HG03432 (cell line): ENCODE data around the gene ANO7.

Experiments
- ATAC-seq: cut with Tn5 transposase; IDR thresholded peaks from one replicate; pipeline ENCODE4 v1.9.1; 2021; ENCODE audit warnings: mild to moderate bottlenecking, moderate library complexity; ENCODE audit not compliant: unreplicated experiment

ANO7 gene, protein sequence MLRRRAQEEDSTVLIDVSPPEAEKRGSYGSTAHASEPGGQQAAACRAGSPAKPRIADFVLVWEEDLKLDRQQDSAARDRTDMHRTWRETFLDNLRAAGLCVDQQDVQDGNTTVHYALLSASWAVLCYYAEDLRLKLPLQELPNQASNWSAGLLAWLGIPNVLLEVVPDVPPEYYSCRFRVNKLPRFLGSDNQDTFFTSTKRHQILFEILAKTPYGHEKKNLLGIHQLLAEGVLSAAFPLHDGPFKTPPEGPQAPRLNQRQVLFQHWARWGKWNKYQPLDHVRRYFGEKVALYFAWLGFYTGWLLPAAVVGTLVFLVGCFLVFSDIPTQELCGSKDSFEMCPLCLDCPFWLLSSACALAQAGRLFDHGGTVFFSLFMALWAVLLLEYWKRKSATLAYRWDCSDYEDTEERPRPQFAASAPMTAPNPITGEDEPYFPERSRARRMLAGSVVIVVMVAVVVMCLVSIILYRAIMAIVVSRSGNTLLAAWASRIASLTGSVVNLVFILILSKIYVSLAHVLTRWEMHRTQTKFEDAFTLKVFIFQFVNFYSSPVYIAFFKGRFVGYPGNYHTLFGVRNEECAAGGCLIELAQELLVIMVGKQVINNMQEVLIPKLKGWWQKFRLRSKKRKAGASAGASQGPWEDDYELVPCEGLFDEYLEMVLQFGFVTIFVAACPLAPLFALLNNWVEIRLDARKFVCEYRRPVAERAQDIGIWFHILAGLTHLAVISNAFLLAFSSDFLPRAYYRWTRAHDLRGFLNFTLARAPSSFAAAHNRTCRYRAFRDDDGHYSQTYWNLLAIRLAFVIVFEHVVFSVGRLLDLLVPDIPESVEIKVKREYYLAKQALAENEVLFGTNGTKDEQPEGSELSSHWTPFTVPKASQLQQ

DNA sequence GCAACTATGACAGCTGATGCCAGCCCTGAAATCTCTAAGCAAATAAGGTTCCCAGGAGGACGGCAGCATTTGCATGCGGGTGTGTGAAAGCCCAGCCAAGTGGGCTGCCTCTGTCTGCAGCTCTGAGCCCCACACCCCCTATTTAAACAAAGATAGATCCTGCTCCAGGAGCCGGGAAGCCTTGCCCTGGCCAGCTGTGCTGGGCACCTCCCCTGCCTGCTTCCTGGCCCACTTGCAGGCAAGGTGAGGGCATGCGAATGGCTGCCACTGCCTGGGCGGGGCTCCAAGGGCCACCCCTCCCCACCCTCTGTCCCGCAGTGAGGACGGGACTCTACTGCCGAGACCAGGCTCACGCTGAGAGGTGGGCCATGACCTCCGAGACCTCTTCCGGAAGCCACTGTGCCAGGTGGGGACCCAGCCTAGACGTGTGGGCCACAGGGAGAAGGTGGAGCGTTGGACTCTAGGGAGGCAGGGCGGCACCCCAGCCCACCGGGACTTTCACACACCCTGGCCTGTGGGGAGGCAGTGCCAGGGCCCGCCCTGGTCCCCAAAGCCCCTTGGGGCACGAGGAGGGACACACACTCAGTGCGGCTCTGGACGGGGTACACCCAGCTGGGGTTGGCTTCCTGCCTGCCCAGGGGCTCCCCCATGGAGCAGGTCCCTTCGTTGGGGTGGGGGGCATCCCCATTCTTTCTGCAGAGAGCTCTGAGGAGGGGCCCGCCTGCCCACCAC is at the start of gene ANO7:
Gene ANO7 (plus strand): TSS at position 317 of the 732 bp plus-strand sequence. CDS start 1,387 bp downstream, outside the sequence.
- no peak for ATAC-seq

DNA sequence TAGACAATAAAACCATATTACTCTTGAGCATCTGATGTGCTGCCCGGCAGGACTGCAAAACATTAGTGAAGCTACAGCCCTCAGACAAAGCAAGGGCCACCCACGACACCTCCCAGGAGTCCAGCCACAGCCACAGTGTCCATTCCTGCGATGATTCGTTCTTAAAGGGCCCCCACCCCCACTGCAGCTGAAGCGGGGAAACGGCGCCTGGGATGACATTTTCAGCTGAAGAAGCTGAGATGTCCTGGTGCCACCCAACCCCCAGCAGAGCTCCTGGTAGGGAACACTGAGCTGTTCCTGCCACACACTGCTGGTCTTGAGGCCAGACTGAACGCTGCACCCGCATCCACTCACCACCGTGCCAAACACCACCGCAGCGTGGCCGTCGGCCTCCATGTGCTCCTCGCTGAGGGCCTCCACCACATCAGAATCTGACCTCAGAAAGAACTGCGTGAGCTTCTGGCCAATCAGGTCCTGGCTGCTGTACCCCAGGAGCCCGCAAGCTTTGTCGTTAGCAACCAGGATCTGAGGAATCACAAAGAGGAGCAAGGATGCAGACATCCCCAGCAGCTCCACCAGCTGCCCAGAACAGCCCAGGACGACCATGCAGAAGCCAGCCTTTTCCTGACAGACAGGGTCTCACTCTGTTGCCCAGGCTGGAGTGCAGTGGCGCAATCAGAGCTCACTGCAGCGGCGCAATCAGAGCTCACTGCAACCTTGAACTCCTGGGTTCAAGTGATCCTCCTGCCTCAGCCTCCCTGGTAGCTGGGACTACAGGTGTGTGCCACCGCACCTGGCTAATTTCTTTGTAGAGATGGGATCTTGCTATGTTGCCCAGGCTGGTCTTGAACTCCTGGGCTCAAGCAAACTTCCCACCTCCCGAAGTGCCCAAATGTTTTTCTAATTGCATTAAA is 48.7 kb upstream of the ANO7 start:
- no peak for ATAC-seq

DNA sequence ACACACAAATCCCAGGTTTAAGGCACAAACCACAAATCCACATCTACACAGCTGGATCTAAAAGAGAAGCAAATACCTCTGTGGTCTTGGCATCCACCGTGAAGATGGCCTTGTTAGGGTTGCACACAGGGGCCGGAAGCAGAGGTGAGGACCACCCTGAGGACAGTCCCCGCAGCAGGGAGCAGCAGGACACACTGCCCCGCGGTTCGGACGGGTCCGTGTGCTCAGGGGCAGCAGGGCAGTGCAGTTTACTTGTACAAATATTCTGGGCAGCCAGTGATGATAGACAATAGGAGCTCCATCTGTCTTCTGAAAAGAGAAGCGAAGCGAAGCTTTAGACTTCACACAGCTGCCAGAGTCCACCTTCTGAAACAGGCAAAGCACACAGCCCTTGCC is 48.0 kb upstream of the ANO7 start:
- ATAC-seq: no peak

DNA sequence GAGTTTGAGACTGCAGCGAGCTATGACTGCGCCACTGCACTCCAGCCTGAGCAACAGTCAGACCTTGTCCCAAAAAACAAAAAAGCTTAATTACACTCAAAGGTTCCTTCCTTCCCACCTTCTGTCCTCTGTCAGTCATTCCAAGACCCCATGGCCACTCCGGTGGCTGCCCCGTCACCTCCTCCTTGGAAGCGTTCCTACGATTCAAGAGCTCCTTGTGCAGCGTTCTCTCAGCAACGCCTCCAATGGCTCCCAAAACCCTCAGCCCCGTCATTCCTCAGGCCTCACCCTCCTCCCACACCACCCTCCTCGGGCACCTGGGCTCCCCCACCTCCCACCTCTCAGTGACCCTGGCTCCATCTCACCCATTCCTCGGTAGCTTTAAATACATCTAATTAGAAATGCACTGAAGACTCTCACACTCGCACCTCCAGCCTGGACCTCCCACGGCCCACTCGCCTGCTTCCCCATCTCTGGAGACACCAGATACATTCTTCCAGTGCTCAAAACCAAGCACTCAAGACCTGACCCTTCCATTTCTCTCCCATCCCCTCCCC is 47.2 kb upstream of the ANO7 start:
- no peak for ATAC-seq

DNA sequence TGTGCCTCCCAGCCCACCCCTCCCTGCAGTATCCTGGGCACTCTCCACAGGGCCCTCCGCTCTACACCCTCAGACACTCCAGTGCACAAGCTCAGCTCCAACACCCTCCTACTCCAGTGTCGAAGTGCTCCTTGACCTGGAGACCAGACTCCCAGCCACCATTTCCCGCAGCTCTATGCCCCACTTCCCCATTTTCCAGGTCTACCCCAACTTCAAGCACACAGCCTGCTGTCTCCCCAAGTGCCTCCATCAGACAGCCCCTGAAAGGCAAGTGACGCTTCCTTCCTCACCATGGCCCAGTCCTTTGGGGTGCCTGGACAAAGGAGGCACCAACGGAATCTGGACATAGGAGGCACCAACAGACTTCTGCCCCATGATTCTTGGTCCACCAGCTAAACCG is 46.4 kb upstream of the ANO7 start:
- no peak for ATAC-seq

DNA sequence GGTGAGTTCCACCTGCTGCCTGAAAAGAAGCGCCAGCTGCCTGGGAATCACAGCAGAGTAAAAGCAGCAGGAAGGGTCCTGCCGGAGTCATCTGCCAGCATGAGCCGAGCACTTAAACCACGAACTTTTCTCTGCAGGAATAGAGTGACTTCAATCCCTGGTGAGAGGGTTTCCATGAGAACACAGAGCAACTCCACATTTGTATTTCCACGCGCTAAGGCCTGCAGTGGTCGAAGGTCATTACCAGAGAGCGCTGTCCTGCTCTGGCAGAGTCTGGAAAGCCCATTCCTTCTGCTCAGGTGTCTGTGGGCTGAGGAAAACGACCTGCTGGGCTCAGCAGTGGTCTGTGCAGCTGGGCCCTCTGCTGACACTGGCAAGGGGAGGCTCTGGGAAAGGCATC is 45.9 kb upstream of the ANO7 start:
- ATAC-seq: no peak

DNA sequence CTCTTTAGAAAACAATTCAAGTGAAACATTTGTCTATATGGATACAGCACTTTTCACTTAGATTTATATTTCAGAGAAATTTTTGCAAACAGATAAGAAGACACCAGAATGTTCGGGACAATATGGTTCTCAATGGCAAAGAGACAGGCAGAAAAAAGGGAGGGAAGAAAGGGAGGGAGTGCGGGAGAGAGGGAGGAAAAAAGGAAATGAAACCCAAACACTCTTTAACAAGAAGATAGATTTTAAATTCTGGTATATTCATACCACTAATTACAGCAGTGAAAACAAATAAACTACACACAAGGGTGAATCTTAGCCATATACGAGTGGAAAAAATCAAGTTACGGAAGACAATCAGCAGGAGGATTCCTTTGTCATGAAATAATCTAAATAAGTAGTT is 42.2 kb upstream of the ANO7 start:
- no peak for ATAC-seq

DNA sequence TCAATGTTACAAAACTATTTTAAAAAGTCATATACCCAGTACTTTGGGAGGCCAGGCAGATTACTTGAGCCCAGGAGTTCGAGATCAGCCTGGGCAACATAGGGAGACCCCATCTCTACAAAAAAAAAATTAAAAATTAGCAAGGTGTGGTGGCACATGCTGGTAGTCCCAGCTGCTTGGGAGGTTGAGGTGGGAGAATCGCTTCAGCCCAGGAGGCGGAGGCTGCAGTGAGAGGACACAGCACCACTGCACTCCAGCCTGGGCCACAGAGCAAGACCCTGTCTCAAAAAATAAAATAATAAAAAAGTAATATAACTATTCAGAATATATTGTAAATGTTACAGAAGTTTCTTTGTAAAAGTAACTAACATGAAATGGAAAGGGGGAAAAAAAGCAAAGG is 41.1 kb upstream of the ANO7 start:
- ATAC-seq: no peak

DNA sequence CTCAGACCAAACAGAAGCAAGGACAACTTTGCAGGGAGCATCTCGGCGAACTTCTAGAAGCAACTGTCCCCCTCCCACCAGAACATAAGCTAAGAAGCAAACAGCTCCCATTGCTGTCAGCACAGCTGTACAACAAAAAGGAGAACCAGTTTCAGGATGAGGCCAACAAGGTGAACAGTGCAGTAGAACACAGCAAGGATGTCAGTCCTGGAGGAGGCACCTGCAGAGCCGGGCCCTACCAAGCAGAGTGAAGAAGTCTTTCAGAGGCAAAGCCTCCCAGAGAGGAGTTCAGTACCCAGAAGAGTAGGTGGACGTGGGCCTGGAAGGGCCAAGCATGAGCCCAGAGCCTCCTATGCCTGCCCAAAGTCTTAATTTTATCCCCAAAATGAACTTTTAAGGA is 40.2 kb upstream of the ANO7 start:
- ATAC-seq: no peak

DNA sequence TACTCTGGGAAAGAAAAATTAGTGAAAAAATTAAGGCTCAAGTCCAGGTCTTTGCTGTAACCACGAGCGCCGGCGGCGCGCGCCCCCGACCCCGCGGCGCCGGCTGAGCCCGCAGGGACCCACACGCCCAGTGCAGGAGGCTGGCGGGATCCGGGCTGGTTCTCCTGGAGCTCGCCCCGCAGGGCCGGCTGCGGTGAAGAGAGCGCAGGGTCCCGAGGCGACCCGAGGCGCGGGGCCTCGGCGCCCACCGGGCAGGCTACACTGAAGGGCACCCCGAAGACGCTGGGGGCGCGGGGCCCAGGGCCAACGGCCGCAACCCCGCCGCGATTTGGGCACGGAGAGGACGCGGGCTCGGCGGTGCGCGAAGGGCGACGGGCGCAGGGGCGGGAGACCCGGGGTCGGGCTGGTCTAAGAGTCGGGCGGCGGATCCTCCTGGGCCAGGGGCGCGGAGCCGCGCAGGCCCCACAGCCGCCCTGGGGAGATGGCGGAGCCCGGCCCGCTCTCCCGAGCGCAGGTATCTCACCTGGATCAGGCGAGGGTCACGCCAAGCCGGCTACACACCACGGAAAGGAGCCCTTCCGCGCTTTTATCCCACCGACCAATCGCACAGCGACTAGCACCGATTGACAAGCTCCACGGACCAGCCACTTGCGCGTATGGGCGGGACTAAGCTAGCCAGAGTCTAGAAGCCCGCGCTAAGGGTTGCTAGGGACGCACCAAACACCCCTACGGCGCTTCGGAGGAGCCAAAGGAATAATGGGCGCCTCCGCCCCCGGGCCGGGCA is 39.4 kb upstream of the ANO7 start, which contains the start of gene PASK:
Gene PASK (minus strand): TSS at position 582 of the 784 bp plus-strand sequence. CDS start 6,440 bp downstream, outside the sequence.
- ATAC-seq: peak; percentile 78

DNA sequence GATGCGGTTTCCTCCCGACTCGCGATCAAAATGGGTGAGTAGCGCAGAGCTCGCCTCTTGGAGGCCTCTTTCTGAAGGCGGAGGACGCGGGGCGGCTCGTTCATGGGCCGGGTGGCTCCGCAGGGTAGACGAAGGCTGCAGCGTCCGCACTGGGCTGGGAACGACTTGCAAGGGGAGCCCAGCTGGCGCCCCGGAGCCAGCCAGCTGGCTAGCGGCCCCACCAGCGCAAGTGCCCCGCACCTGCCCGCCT is 38.9 kb upstream of the ANO7 start:
- ATAC-seq: no peak

DNA sequence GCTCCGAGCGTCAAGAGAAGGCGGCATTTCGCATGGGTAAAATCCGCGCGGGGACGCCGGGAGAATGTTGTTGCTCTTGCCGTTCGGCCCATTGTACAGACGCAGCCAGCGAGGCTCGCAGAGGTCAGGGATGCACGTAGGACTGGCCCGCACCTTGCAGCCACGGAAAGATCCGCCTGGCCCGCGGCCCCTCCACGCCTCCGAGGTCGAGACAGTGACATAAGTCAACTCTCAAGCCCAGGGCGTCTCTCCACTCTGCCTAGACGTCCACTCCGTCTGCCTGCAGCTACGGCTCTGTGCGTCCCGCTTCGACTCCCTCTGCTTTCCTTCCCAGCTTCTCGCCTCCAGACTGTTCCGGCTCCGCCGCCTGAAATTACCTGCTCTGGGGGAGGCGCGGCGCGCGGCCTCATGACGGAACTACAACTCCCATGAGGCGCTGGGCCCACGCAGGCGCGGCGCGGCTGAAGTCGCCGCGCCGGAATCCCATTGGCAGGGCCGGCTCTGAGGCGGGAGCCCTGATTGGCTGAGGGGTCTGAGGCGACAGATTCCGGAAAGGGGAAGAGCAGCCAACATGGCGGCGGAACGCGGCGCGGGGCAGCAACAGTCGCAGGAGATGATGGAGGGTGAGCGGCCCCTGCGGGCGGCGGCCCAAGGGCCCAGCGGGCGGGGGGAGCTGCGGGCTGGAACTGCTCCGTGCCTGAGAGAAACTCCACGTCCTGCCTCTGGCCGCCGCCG is 38.4 kb upstream of the ANO7 start, which contains the start of gene PPP1R7:
Gene PPP1R7 (plus strand): TSS at position 543 of the 735 bp plus-strand sequence. CDS start 29 bp downstream, at position 572.
- ATAC-seq: peak; percentile 77

DNA sequence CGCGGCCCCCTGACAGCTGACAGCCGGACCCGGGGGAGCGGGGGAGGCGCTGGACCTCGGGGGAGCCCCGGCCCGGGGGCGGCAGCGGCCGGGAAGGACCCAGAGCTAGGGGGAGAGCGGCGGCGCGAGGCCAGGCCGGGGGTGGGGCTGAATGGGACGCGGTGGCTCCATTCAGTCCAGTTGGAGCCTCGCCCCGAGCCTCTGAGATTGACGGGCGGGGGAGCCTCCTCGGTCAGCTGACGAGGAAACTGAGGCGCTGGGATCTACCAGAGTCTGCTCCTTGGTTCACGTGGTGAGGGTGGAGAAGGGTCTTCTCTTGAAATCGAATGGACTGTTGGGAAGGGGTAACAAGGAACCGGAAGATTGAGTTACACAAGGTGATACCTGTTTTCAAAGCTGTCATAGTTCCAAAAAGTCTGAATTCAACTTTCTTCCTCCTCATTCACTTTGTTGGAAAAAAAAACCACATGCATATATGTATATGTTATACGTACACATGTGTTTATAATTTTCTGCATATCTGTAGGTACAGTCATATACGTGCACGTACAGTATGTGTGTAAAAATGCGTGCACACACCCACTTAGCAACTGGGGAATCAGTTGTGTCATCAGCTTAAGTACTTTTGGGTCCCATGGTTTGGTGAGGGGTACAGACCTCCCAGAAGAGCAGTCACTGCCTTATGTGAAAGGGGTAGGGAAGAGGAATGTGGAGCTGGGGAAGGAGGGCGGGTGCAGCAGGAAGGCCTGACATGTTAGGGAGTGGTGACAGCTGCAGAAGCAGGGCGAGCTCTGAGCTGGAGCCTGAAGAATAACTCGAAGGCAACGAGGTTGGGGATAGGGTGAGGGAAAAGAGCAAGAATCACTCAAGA is 37.6 kb upstream of the ANO7 start:
- no peak for ATAC-seq

DNA sequence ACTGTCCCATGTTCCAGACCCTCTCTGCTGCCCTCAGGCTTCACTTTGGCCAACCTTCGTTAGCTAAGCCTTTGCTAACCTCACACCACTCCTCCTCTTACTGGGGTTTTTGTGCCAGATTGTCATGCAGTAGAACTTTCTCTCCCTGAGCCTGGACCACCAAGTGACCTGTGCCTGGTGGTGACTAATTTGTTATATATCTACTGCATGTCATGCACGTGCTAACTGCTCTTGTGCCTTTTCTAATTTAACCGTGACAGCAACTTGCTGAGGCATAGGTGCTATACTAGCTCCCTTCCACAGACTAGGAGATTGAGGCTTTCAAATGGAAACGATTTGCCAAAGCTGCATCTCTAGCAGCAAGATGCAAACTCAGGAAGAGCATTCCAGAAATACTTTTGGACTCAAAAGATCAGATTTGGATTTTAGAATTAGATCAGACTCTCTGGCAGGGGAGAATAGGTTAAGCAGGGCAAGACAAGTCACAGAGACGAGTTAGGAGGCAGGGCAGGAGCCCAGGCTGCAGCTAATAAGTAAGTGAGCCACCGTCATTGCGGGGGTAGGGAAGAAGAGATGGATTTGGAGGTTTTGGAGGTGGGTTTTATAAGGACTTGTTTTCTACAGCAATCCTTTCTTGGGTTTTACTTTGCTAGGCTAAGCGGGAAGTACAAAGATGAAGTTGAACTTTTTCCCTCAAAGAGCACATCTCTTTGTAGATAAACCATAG is 36.4 kb upstream of the ANO7 start:
- ATAC-seq: no peak

DNA sequence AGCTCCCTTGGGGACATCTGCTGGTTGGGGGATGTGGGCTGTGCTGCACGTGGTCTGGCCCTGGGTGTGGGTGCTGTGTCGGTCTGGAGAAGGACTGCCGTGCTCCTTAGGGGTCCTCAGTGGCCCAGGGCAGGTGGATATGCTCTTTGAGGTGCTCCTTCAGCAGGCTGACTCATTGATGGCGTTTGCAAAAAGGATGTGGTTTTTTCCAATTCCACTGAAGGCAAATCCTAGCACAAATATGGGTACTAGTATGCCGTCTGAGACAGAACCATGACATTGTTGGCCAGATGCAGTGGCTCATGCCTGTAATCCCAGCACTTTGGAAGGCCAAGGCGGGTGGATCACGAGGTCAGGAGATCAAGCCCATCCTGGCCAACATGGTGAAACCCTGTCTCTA is 34.9 kb upstream of the ANO7 start:
- ATAC-seq: no peak

DNA sequence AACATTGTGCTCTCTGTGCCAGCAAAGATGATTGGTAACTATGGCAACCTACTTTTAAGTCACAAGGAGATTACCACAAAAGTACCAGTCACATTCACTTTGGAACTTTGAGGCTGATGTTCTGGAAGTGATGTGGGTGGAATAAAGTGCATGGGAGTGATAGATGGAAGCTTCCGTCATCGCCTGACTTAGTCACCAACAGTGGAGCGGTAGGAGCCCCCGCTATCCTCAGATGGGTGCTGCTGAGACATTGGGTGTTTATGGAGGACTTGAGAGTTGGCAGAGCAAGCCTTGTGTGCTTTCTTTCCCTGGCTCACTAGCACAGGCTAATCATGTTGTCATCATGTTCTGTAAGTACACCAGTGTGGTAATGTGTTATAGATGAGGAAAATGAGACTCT is 33.6 kb upstream of the ANO7 start:
- no peak for ATAC-seq

DNA sequence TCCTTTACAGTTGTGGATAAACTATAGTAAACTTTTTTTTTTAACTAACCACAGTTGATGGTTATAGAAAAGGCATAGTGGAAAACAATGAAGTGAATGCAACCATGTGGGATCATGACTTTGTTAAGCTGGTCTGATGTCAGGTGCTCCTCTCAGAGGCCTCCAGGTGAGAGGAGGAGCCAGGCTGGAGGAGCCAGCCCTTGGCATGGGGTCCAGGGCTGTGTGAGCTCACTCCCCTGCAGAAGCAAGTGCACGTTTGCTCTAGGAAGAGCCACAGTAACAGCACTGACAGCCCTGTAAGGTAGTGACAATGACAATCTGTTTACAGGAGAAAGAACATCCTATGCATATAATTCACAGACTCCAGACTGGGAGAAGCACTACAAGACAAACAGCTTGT is 32.5 kb upstream of the ANO7 start:
- no peak for ATAC-seq
